Gastroesophageal sphincter (tissue), 3 donors: ENCODE measurements around the gene SNX1.

ENCODE experiments used
- CTCF ChIP-seq, 4 experiments: fragments of 200-600 bp in 2 of 4; fragments of 450-650 bp in 2 of 4; sonication (generic) in 1 of 4; IDR thresholded peaks; one replicate each; pipeline ENCODE4 v1.5.1; 2017 to 2019; ENCODE audit warnings: antibody characterized with exemption in 4 of 4, mild to moderate bottlenecking in 2 of 4, moderate library complexity in 2 of 4
- EP300 ChIP-seq: sonication (generic); formaldehyde crosslinking; IDR thresholded peaks from one replicate; pipeline ENCODE4 v1.6.1; 2017; ENCODE audit warnings: antibody characterized with exemption, mild to moderate bottlenecking
- POLR2A ChIP-seq, 2 donors: fragments of 450-650 bp; IDR thresholded peaks; one replicate each; pipeline ENCODE4 v1.6.1; 2017; ENCODE audit warnings: antibody characterized with exemption in 2 of 2, mild to moderate bottlenecking in 2 of 2, moderate library complexity in 1 of 2
- POLR2AphosphoS5 ChIP-seq: sonication (generic); formaldehyde crosslinking; IDR thresholded peaks from one replicate; pipeline ENCODE4 v1.6.1; 2017; ENCODE audit warnings: antibody characterized with exemption

- TF ChIP-seq CTCF (IDR thresholded peaks at IDR 0.05) (no peak), POLR2A (IDR thresholded peaks at IDR 0.05) (no peak), POLR2AphosphoS5 (no peak), EP300 (no peak)
Observed at GRCh38 chr15:64060716-64061115, 35.1 kb upstream of the SNX1 start.
